HEK293 (cell line): ENCODE results near the gene SDF2.

Source experiments
- CTCF ChIA-PET: fragments of 350-600 bp; formaldehyde crosslinking; extraction: SDS; loops from one replicate; lab custom pipeline; 2021; ENCODE audit warnings: antibody characterized with exemption; lab: Yijun Ruan, JAX
- POLR2A ChIA-PET: fragments of 300-600 bp; formaldehyde crosslinking; extraction: SDS; loops from one replicate; lab custom pipeline; 2020; ENCODE audit warnings: antibody characterized with exemption, inconsistent platforms; lab: Yijun Ruan, JAX
- H3K27ac ChIP-seq: fragments of 200-500 bp; sonication (Bioruptor generic); 2 replicates; pipeline ENCODE4 v1.5.1; 2014; ENCODE audit warnings: low read depth, low read length, control low read depth, inconsistent platforms; ENCODE audit errors: extremely low read depth
- H3K36me3 ChIP-seq, 2 experiments: fragments of 200-500 bp in 1 of 2; sonication (Bioruptor generic) in 1 of 2; 1 replicate in 1 of 2; 2 replicates in 1 of 2; pipeline ENCODE4 v1.5.1; 2014 to 2017; ENCODE audit warnings: inconsistent platforms in 2 of 2, low read length in 2 of 2; ENCODE audit not compliant: control insufficient read depth in 2 of 2, insufficient read depth in 1 of 2
- H3K4me1 ChIP-seq: fragments of 200-500 bp; sonication (Bioruptor generic); 2 replicates; pipeline ENCODE4 v1.5.1; 2014; ENCODE audit warnings: mild to moderate bottlenecking, low read length, inconsistent platforms; ENCODE audit not compliant: control insufficient read depth, insufficient read depth
- H3K4me3 ChIP-seq: 2 replicates; pipeline ENCODE4 v1.5.1; 2011; ENCODE audit warnings: low read depth, mild to moderate bottlenecking, control low read depth, low read length, moderate library complexity
- H3K9me3 ChIP-seq: fragments of 200-500 bp; sonication (Bioruptor generic); 2 replicates; pipeline ENCODE4 v1.5.1; 2014; ENCODE audit warnings: low read depth, low read length, inconsistent platforms; ENCODE audit not compliant: control insufficient read depth, insufficient read depth
- AEBP2 ChIP-seq: fragments of 450-650 bp; formaldehyde crosslinking; IDR thresholded peaks from 2 replicates; pipeline ENCODE4 v1.5.1; 2016; ENCODE audit warnings: missing biosample characterization, missing genetic modification characterization, borderline replicate concordance
- GLI4 ChIP-seq: fragments of 450-650 bp; formaldehyde crosslinking; IDR thresholded peaks from 2 replicates; pipeline ENCODE4 v1.5.1; 2016; ENCODE audit warnings: missing biosample characterization, missing genetic modification characterization
- KLF17 ChIP-seq: fragments of 450-650 bp; formaldehyde crosslinking; IDR thresholded peaks from 2 replicates; pipeline ENCODE4 v1.5.1; 2016; ENCODE audit warnings: missing biosample characterization, missing genetic modification characterization
- SCRT2 ChIP-seq: fragments of 450-650 bp; formaldehyde crosslinking; IDR thresholded peaks from 2 replicates; pipeline ENCODE4 v1.5.1; 2016; ENCODE audit warnings: missing biosample characterization, missing genetic modification characterization
- SP7 ChIP-seq: fragments of 450-650 bp; formaldehyde crosslinking; IDR thresholded peaks from 2 replicates; pipeline ENCODE4 v1.5.1; 2016; ENCODE audit warnings: missing biosample characterization, missing genetic modification characterization
- ZBTB6 ChIP-seq: fragments of 450-650 bp; formaldehyde crosslinking; IDR thresholded peaks from 2 replicates; pipeline ENCODE4 v1.5.1; 2017; ENCODE audit warnings: missing biosample characterization, missing genetic modification characterization
- ZEB2 ChIP-seq: fragments of 450-650 bp; formaldehyde crosslinking; IDR thresholded peaks from 2 replicates; pipeline ENCODE4 v1.5.1; 2016; ENCODE audit warnings: missing biosample characterization, missing genetic modification characterization
- ZFP69B ChIP-seq: fragments of 450-650 bp; formaldehyde crosslinking; IDR thresholded peaks from 2 replicates; pipeline ENCODE4 v1.5.1; 2016; ENCODE audit warnings: missing biosample characterization, missing genetic modification characterization
- ZNF184 ChIP-seq: fragments of 450-650 bp; IDR thresholded peaks from 2 replicates; pipeline ENCODE4 v1.5.1; 2018; ENCODE audit warnings: missing biosample characterization, mild to moderate bottlenecking, missing genetic modification characterization
- ZNF24 ChIP-seq: fragments of 450-650 bp; formaldehyde crosslinking; IDR thresholded peaks from 2 replicates; pipeline ENCODE4 v1.5.1; 2016; ENCODE audit warnings: missing biosample characterization, missing genetic modification characterization
- ZNF324 ChIP-seq: fragments of 450-650 bp; formaldehyde crosslinking; IDR thresholded peaks from 2 replicates; pipeline ENCODE4 v1.5.1; 2016; ENCODE audit warnings: missing biosample characterization, missing genetic modification characterization
- ZNF335 ChIP-seq: fragments of 450-650 bp; formaldehyde crosslinking; conservative IDR thresholded peaks from 2 replicates; pipeline ENCODE4 v1.5.1; 2016; ENCODE audit warnings: missing biosample characterization, missing genetic modification characterization
- ZNF362 ChIP-seq: fragments of 450-650 bp; formaldehyde crosslinking; IDR thresholded peaks from 2 replicates; pipeline ENCODE4 v1.5.1; 2016; ENCODE audit warnings: missing biosample characterization, missing genetic modification characterization
- ZNF416 ChIP-seq: fragments of 450-650 bp; formaldehyde crosslinking; IDR thresholded peaks from 2 replicates; pipeline ENCODE4 v1.5.1; 2016; ENCODE audit warnings: missing biosample characterization, missing genetic modification characterization
- ZNF549 ChIP-seq: fragments of 450-650 bp; IDR thresholded peaks from 2 replicates; pipeline ENCODE4 v1.5.1; 2018; ENCODE audit warnings: missing biosample characterization, missing genetic modification characterization, mild to moderate bottlenecking, inconsistent platforms, moderate library complexity
- ZNF645 ChIP-seq: fragments of 450-650 bp; formaldehyde crosslinking; IDR thresholded peaks from 2 replicates; pipeline ENCODE4; 2016; ENCODE audit warnings: missing biosample characterization, missing genetic modification characterization
- ZNF747 ChIP-seq: fragments of 450-650 bp; formaldehyde crosslinking; IDR thresholded peaks from 2 replicates; pipeline ENCODE4 v1.5.1; 2016; ENCODE audit warnings: missing biosample characterization, missing genetic modification characterization

SDF2 gene

GRCh38 chr17:28646039-28646754 lies 15.5 kb downstream of the SDF2 start:
- no peaks in the 10 kb centered on the region for H3K9me3 ChIP-seq
- TF ChIP-seq SCRT2 (tag by site-specific recombination) (0 out of 2 replicates have a peak, but pooled peaks have one; percentile 30), GLI4 (tag by site-specific recombination) (no peak)
- peaks cover 34 to 47% of the 10 kb centered on the region in 2 experiments for H3K36me3 ChIP-seq
- peaks cover 5% of the 10 kb centered on the region for H3K4me1 ChIP-seq
- CTCF ChIA-PET: interaction anchor here (0.6 to 3.6 kb wide), 22 partner anchors 8 to 307 kb away, joined by 3 to 42 read pairs (median 5); partner anchors contain the start of genes RPL23A, SDF2, SUPT6H and TLCD1
- no peak overlapping the region for H3K4me3 ChIP-seq
- no peak overlapping the region for H3K27ac ChIP-seq
- POLR2A ChIA-PET: interaction anchor here (1.0 to 5.1 kb wide), 7 partner anchors 11 to 73 kb away, joined by 3 to 56 read pairs (median 5); partner anchors contain the start of genes PROCA1, RPL23A, SDF2 and SUPT6H

- ChIA-PET POLR2A (interaction anchor here (0.6 to 5.1 kb wide), 18 partner anchors 10 to 310 kb away, joined by 3 to 56 read pairs (median 8); partner anchors contain the start of genes IFT20, NEK8, PIGS and PROCA1), CTCF (interaction anchor here (0.6 to 3.6 kb wide), 18 partner anchors 8 to 307 kb away, joined by 3 to 42 read pairs (median 4); partner anchors contain the start of genes SDF2, SUPT6H and TLCD1)
- Histone ChIP-seq H3K4me3 (peak overlapping the region; percentile 70), H3K36me3 (peaks cover 36 to 48% of the 10 kb centered on the region in 2 experiments), H3K9me3 (no peaks in the 10 kb centered on the region), H3K4me1 (peaks cover 5% of the 10 kb centered on the region), H3K27ac (peak overlapping the region; percentile 18; the same call in 1 of the 2 replicates)
- TF ChIP-seq ZBTB6 (tag by site-specific recombination): no peak
- TF ChIP-seq ZNF362 (tag by site-specific recombination): no peak
- no peak for TF ChIP-seq SP7
- TF ChIP-seq KLF17 (tag by site-specific recombination): no peak
- no peak for TF ChIP-seq AEBP2 (tag by site-specific recombination)
- TF ChIP-seq ZNF335 (tag by site-specific recombination): no peak
- TF ChIP-seq ZFP69B (tag by site-specific recombination): no peak
- no peak for TF ChIP-seq ZNF549 (tag by site-specific recombination)
- peak; percentile 9; the same call in 1 of the 2 replicates for TF ChIP-seq ZEB2 (tag by site-specific recombination)
- no peak for TF ChIP-seq ZNF645 (tag by site-specific recombination)
- no peak for TF ChIP-seq ZNF416
- no peak for TF ChIP-seq ZNF324 (tag by site-specific recombination)
- 0 out of 2 replicates have a peak, but pooled peaks have one; percentile 6 for TF ChIP-seq ZNF24 (tag by site-specific recombination)
- no peak for TF ChIP-seq ZNF747
- no peak for TF ChIP-seq ZNF184 (tag by site-specific recombination)
Measured at GRCh38 chr17:28645576-28645939, 16.1 kb downstream of the SDF2 start.
